WTC11 (cell line): ENCODE results near the gene SMYD4. TPM values are rescaled to one million over a fixed set of nuclear protein-coding genes. Genes with fewer than 3 reads are reported as not detected.

ENCODE experiments used
- ATAC-seq: fragments of 200-7000 bp; cut with Tn5 transposase; 2 replicates; pipeline ENCODE4 v1.10.0; 2021; ENCODE audit warnings: mild to moderate bottlenecking, moderate library complexity
- CTCF ChIA-PET: fragments of 300-600 bp; sonication (Branson Sonifier 250); formaldehyde crosslinking; loops from one replicate; lab custom pipeline; 2021; ENCODE audit warnings: antibody characterized with exemption; lab: Charles Lee
- POLR2A ChIA-PET: fragments of 350-600 bp; sonication (Branson Sonifier 250); formaldehyde crosslinking; loops from one replicate; lab custom pipeline; 2021; ENCODE audit warnings: antibody characterized with exemption; lab: Charles Lee
- DNase-seq: peaks from one replicate; pipeline ENCODE4 v3.0.0; 2021; ENCODE audit warnings: low spot score
- H3K27ac Mint-ChIP-seq: 2 replicates; pipeline ENCODE4 v1.8.0; 2021; ENCODE audit warnings: mixed read lengths
- H3K27me3 Mint-ChIP-seq: 2 replicates; pipeline ENCODE4 v1.8.0; 2021; ENCODE audit warnings: low read depth, mild to moderate bottlenecking, moderate library complexity, mixed read lengths
- H3K36me3 Mint-ChIP-seq: 2 replicates; pipeline ENCODE4 v1.8.0; 2021; ENCODE audit warnings: mixed read lengths
- H3K4me1 Mint-ChIP-seq: 2 replicates; pipeline ENCODE4 v1.8.0; 2022; ENCODE audit warnings: mixed read lengths
- H3K4me3 Mint-ChIP-seq: 2 replicates; pipeline ENCODE4 v1.8.0; 2021; ENCODE audit warnings: mild to moderate bottlenecking, moderate library complexity, mixed read lengths
- H3K9me3 Mint-ChIP-seq: 2 replicates; pipeline ENCODE4 v1.8.0; 2021; ENCODE audit warnings: mixed read lengths
- AFF4 ChIP-seq: sonication (generic); formaldehyde crosslinking; IDR thresholded peaks from 2 replicates; pipeline ENCODE4 v1.8.1; 2023; ENCODE audit warnings: mild to moderate bottlenecking, missing genetic modification reagents, borderline replicate concordance
- ATF3 ChIP-seq: sonication (generic); formaldehyde crosslinking; conservative IDR thresholded peaks from 2 replicates; pipeline ENCODE4 v1.8.1; 2022; ENCODE audit warnings: mild to moderate bottlenecking, missing genetic modification reagents
- CREB1 ChIP-seq: sonication (generic); formaldehyde crosslinking; IDR thresholded peaks from 2 replicates; pipeline ENCODE4 v1.8.0; 2023; ENCODE audit warnings: mild to moderate bottlenecking, missing genetic modification reagents
- E2F1 ChIP-seq: sonication (generic); formaldehyde crosslinking; IDR thresholded peaks from 2 replicates; pipeline ENCODE4 v1.8.0; 2022; ENCODE audit warnings: mild to moderate bottlenecking, missing genetic modification reagents
- FOXP4 ChIP-seq: sonication (generic); formaldehyde crosslinking; IDR thresholded peaks from 2 replicates; pipeline ENCODE4 v1.8.0; 2022; ENCODE audit warnings: mild to moderate bottlenecking, missing genetic modification reagents
- KAT7 ChIP-seq: sonication (generic); formaldehyde crosslinking; IDR thresholded peaks from 2 replicates; pipeline ENCODE4 v1.8.1; 2023; ENCODE audit warnings: missing genetic modification reagents, mild to moderate bottlenecking, borderline replicate concordance
- MAX ChIP-seq: sonication (generic); formaldehyde crosslinking; IDR thresholded peaks from 2 replicates; pipeline ENCODE4 v1.8.0; 2022; ENCODE audit warnings: mild to moderate bottlenecking, missing genetic modification reagents
- MXD4 ChIP-seq: fragments of 250-450 bp; sonication (Bioruptor Pico); IDR thresholded peaks from 2 replicates; pipeline ENCODE4 v1.8.0; 2021; ENCODE audit warnings: mild to moderate bottlenecking, moderate library complexity, borderline replicate concordance
- NFYB ChIP-seq: sonication (generic); formaldehyde crosslinking; conservative IDR thresholded peaks from 2 replicates; pipeline ENCODE4 v1.8.0; 2022; ENCODE audit warnings: low read depth, missing genetic modification reagents
- OVOL2 ChIP-seq: fragments of 250-450 bp; sonication (Bioruptor Pico); IDR thresholded peaks from 2 replicates; pipeline ENCODE4 v1.9.0; 2021; ENCODE audit warnings: mild to moderate bottlenecking, borderline replicate concordance
- PREB ChIP-seq: sonication (generic); formaldehyde crosslinking; IDR thresholded peaks from 2 replicates; pipeline ENCODE4 v1.8.1; 2022; ENCODE audit warnings: mild to moderate bottlenecking, missing genetic modification reagents, moderate library complexity, borderline replicate concordance
- SMAD3 ChIP-seq: sonication (generic); formaldehyde crosslinking; IDR thresholded peaks from 2 replicates; pipeline ENCODE4 v1.8.0; 2022; ENCODE audit warnings: missing genetic modification reagents, mild to moderate bottlenecking, borderline replicate concordance
- USF2 ChIP-seq: sonication (generic); formaldehyde crosslinking; IDR thresholded peaks from 2 replicates; pipeline ENCODE4 v1.8.1; 2023; ENCODE audit warnings: mild to moderate bottlenecking, missing genetic modification reagents, moderate library complexity
- ZNF232 ChIP-seq: sonication (generic); formaldehyde crosslinking; IDR thresholded peaks from 2 replicates; pipeline ENCODE4 v1.8.0; 2022; ENCODE audit warnings: mild to moderate bottlenecking, missing genetic modification reagents
- ZNF512 ChIP-seq: sonication (generic); formaldehyde crosslinking; IDR thresholded peaks from 2 replicates; pipeline ENCODE4 v1.8.1; 2022; ENCODE audit warnings: missing genetic modification reagents, borderline replicate concordance
- ZNF532 ChIP-seq: fragments of 250-450 bp; sonication (Bioruptor Pico); IDR thresholded peaks from 2 replicates; pipeline ENCODE4 v1.9.0; 2021; ENCODE audit warnings: mild to moderate bottlenecking, borderline replicate concordance
- total RNA-seq: library from RNA; stranded (reverse); gene quantifications from 3 replicates; pipeline ENCODE4 v1.2.3, GENCODE V29; 2021

SMYD4 gene
- total RNA-seq, 1 experiment from 2014 or later = 24.1 TPM

- TF ChIP-seq AFF4 (CRISPR knock-in tag) (no peak), E2F1 (no peak), NFYB (CRISPR knock-in tag) (no peak), ZNF232 (no peak), KAT7 (CRISPR knock-in tag) (no peak), ZNF532 (CRISPR knock-in tag) (no peak), SMAD3 (CRISPR knock-in tag) (no peak)
These were observed 43.0 kb downstream of the SMYD4 start (continued) for GRCh38 chr17:1786708-1787107.

GRCh38 chr17:1785930-1786329 lies 43.8 kb downstream of the SMYD4 start:
- ChIA-PET POLR2A (interaction anchor here (0.7 kb wide), 1 partner anchor 71 kb away, joined by 4 read pairs; no protein-coding TSS in a partner anchor), CTCF (interaction anchor here (4.2 kb wide), 1 partner anchor 71 kb away, joined by 64 read pairs; no protein-coding TSS in a partner anchor)
- no peak for ATAC-seq
- no peak for DNase-seq
- H3K4me1 Mint-ChIP-seq = no peaks in the 10 kb centered on the region
- peaks cover 56% of the 10 kb centered on the region for H3K36me3 Mint-ChIP-seq
- TF ChIP-seq ATF3 (CRISPR knock-in tag) (no peak), PREB (no peak), MXD4 (CRISPR knock-in tag) (no peak), CREB1 (CRISPR knock-in tag) (no peak), ZNF512 (no peak), USF2 (no peak), MAX (CRISPR knock-in tag) (no peak), OVOL2 (CRISPR knock-in tag) (no peak), FOXP4 (no peak)
- H3K9me3 Mint-ChIP-seq = no peaks in the 10 kb centered on the region
- no peaks in the 10 kb centered on the region for H3K27me3 Mint-ChIP-seq
- H3K27ac Mint-ChIP-seq = 0 out of 2 replicates have a peak overlapping the region, but pooled peaks have one; percentile 46
- no peak overlapping the region for H3K4me3 Mint-ChIP-seq
